ENCODE measurements around the gene MEAK7.

Gene MEAK7

DNA sequence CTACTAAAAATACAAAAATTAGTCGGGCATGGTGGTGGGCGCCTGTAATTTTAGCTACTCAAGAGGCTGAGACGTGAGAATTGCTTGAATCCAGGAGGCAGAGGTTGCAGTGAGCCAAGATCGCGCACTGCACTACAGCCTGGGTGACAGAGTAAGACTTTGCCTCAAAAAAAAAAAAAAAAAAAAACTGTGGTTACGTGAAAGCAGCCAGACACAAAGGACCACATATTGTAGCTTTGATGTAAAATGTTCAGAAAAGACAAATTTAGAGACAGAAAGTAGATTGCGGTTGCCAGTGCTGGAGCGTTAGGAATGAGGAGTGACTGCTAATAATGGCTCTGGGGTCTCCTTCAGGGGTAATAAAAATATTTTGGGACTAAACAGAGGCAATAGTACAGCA is 4.0 kb upstream of the MEAK7 start:
- ATAC-seq (no peak), DNase-seq (peak in 1 of 2 donors; percentile 21)
- Mint-ChIP-seq H3K4me1 (peaks cover 89% of the 10 kb centered on the region), H3K4me3 (peak overlapping the region; percentile 2 to 89), H3K9me3 (no peaks in the 10 kb centered on the region), H3K27ac (peak overlapping the region in 1 of 2 donors; percentile 91), H3K27me3 (no peaks in the 10 kb centered on the region)

DNA sequence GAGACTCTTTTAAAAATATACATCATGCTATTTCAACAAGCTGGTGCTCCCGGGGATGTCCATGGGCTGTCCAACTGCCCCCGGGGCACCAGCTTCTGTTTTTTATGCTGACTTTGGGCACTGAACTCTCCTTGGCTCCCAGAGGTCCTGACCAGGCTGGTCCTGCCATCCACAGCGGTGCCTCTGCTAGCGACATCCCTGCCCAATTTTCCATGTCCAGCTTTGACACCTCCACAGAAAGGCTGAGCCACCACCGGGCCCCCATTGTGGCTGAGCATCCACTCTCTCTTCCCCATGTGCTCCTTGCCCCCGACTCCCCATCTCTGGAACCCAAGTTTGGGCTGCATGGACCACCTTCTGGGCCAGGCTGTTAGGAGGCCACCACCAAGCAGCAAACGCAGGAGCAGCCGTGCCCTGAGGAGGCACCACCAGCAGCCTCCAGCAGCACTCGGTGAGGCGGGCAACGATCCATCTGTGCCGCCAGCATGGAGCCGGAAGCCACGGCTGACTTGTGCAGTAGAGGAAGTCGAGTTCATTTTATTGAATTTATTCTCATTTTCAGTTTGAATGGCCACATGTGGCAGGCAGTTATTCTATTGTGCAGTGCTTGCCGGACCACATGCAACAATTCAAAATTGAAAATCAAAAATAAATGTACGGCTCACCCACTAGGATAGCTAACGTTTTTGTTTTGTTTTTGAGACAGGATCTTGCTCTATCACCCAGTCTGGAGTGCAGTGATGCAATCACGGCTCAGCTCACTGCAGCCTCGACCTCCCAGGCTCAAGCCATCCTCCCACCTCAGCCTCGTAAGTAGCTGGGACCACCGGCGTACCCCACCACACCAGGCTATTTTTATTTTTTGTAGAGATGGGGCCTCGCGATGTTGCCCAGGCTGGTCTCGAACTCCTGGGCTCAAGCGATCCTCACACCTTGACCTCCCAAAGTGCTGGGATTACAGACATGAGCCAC is 2.8 kb upstream of the MEAK7 start:
- no peaks in the 10 kb centered on the region for H3K27me3 Mint-ChIP-seq
- DNase-seq: peak in 1 of 2 donors; percentile 37
- H3K27ac Mint-ChIP-seq: peak overlapping the region in 1 of 2 donors; percentile 91
- H3K4me1 Mint-ChIP-seq: peaks cover 83% of the 10 kb centered on the region
- no peak for ATAC-seq
- H3K9me3 Mint-ChIP-seq: no peaks in the 10 kb centered on the region
- H3K4me3 Mint-ChIP-seq: peak overlapping the region; percentile 64 to 89

DNA sequence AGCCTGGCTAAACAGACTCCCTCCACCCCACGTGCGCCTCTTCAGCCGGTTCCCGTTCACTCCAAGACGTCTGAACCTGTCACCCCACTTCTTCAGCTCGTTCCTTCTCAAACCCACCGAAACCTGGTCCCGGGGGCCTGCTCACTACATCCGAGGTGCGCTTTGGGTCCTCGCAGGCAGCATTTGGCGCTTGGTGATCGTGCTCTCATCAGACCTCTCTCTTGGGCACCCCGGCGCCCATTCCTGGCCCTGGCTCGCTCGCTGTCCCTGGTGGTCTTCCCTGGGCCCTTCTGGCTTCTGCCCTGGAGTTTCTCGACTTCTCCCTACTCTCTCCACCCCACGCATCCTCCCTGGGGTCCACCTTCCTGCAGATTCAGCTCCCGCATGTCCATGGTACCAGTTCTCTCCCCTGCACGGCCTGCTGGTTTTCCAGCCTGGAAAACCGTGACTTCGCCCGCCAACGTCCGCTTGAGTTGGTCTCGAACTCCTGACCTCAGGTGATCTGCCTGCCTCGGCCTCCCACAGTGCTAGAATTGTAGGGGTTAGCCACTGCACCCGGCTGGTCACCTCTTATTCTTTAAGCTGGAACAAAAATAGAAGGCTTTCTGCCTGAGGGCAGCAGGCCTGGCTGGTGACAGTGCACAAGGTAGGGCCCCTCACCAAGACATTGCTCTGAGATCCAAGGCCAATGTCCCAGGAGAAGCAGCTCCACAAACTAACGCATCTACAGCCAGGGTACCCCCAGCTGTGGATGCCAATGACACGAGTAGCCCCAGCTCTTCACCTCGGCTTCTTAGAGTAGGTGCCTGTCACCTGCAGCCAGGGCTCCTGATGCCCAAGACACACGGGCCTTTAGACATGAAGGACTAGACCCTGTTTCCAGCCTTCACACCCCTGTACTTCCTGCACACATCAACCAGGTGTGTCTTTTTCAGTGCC is 1.1 kb upstream of the MEAK7 start:
- H3K4me1 Mint-ChIP-seq: peaks cover 66% of the 10 kb centered on the region
- peak in 1 of 2 donors; percentile 16 for DNase-seq
- no peaks in the 10 kb centered on the region for H3K9me3 Mint-ChIP-seq
- no peaks in the 10 kb centered on the region for H3K27me3 Mint-ChIP-seq
- peak overlapping the region; percentile 95 to 96 for H3K4me3 Mint-ChIP-seq
- no peak for ATAC-seq
- peak overlapping the region; percentile 68 to 97 for H3K27ac Mint-ChIP-seq

- peaks cover 55% of the 10 kb centered on the region for H3K4me1 Mint-ChIP-seq
- ATAC-seq (no peak), DNase-seq (peak in 1 of 2 donors; percentile 23)
- peak overlapping the region; percentile 95 to 96 for H3K4me3 Mint-ChIP-seq
- H3K27ac Mint-ChIP-seq: peak overlapping the region in 1 of 2 donors; percentile 42
- no peaks in the 10 kb centered on the region for H3K9me3 Mint-ChIP-seq
- H3K27me3 Mint-ChIP-seq: no peaks in the 10 kb centered on the region
Observed at GRCh38 chr16:84503751-84504395, 586 bp downstream of the MEAK7 start.

DNA sequence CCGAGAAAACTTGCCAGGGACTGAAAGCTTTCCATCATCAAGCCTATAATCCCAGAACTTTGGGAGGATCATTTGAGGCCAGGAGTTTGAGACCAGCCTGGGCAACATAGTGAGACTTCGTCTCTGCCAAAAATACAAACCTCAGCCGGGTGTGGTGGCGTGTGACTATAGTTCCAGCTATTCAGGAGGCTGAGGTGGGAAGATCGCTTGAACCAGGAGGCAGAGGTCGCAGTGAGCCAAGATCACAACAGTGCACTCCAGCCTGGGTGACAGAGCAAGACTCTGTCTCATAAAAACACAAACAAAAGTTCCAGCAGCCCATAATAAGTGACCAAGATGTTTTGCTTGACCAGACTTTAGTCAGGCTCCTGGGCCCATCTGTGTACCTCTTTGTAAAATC is 1.9 kb downstream of the MEAK7 start:
- H3K9me3 Mint-ChIP-seq: no peaks in the 10 kb centered on the region
- no peaks in the 10 kb centered on the region for H3K27me3 Mint-ChIP-seq
- H3K4me3 Mint-ChIP-seq: no peak overlapping the region
- DNase-seq: no peak
- no peak for ATAC-seq
- peaks cover 42% of the 10 kb centered on the region for H3K4me1 Mint-ChIP-seq
- no peak overlapping the region for H3K27ac Mint-ChIP-seq

- no peak for DNase-seq
- Mint-ChIP-seq H3K27ac (no peak overlapping the region), H3K9me3 (no peaks in the 10 kb centered on the region), H3K27me3 (no peaks in the 10 kb centered on the region), H3K4me3 (no peak overlapping the region), H3K4me1 (peaks cover 37% of the 10 kb centered on the region)
- no peak for ATAC-seq
Observed at GRCh38 chr16:84502075-84502474, 2.4 kb downstream of the MEAK7 start.

DNA sequence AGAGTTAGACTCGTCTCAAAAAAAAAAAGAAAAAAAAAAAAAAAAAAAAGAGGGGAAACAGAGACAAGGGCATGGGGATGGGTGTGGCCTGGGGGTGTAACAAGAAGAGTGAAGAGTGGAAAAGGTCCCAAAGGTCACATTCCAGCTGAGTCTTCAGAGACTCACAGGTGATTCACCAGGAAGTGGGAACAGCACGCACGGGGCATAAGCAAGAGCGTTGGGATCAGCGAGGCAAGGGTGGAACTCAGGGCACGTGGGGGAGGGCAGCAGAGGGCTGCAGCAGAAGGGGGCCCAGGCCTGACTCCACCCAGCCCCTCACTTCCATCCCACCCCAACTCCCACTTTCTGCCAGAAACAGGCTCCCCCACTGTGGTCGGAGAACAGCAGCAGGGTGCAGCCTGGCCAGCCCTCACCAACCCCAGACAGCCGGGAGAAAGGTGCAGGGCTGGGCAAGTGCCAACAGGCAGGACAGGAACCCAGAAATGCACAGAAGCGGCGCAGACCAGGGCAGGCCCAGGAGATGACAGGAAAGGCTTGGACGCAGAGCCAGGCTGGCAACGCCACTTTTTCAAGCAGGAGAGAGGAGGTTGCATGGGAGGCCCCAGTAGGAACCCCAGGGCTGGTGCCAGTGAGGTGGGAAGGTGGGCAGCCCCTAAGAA is 3.3 kb downstream of the MEAK7 start:
- H3K27me3 Mint-ChIP-seq: no peaks in the 10 kb centered on the region
- peaks cover 28% of the 10 kb centered on the region for H3K4me1 Mint-ChIP-seq
- DNase-seq: no peak
- H3K4me3 Mint-ChIP-seq: no peak overlapping the region
- ATAC-seq: no peak
- H3K27ac Mint-ChIP-seq: peak overlapping the region in 1 of 2 donors; percentile 20
- no peaks in the 10 kb centered on the region for H3K9me3 Mint-ChIP-seq

GRCh38 chr16:84500531-84500930 is 3.9 kb downstream of the MEAK7 start:
- H3K27ac Mint-ChIP-seq: peak overlapping the region; percentile 20 to 84
- no peaks in the 10 kb centered on the region for H3K9me3 Mint-ChIP-seq
- no peak for ATAC-seq
- H3K4me1 Mint-ChIP-seq: peaks cover 21% of the 10 kb centered on the region
- no peak for DNase-seq
- H3K4me3 Mint-ChIP-seq: no peak overlapping the region
- no peaks in the 10 kb centered on the region for H3K27me3 Mint-ChIP-seq

DNA sequence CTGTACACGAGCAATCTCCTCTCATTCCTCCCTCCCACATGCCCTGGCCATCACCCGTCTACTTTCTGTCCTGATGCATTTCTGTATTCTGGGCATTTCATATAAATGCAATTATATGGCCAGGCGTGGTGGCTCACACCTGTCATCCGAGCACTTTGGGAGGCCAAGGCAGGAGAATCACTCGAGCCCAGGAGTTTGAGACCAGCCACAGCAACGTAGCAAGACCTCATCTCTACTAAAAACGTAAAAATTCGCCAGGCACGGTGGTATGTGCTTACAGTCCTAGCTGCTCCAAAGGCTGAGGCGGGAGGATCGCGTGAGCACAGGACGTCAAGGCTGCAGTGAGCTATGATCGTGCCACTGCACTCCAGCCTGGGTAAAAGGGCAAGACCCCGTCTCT is 4.8 kb downstream of the MEAK7 start:
- Mint-ChIP-seq H3K27me3 (no peaks in the 10 kb centered on the region), H3K27ac (no peak overlapping the region), H3K9me3 (peaks cover 0 to 1% of the 10 kb centered on the region in 2 donors), H3K4me1 (peaks cover 12% of the 10 kb centered on the region), H3K4me3 (no peak overlapping the region)
- ATAC-seq (no peak), DNase-seq (no peak)

GRCh38 chr16:84498859-84499620 is 5.4 kb downstream of the MEAK7 start:
- Mint-ChIP-seq H3K4me1 (peaks cover 8% of the 10 kb centered on the region), H3K4me3 (no peak overlapping the region), H3K27me3 (no peaks in the 10 kb centered on the region), H3K27ac (no peak overlapping the region), H3K9me3 (peaks cover 0 to 5% of the 10 kb centered on the region in 2 donors)
- ATAC-seq (no peak), DNase-seq (no peak)

GRCh38 chr16:84498223-84498610 is 6.2 kb downstream of the MEAK7 start:
- Mint-ChIP-seq H3K27ac (no peak overlapping the region), H3K27me3 (no peaks in the 10 kb centered on the region), H3K4me1 (no peaks in the 10 kb centered on the region), H3K4me3 (no peak overlapping the region), H3K9me3 (peaks cover 0 to 6% of the 10 kb centered on the region in 2 donors)
- ATAC-seq: no peak
- DNase-seq: no peak

GRCh38 chr16:84497418-84498222 is 6.8 kb downstream of the MEAK7 start:
- DNase-seq: no peak
- Mint-ChIP-seq H3K27ac (no peak overlapping the region), H3K9me3 (peaks cover 0 to 11% of the 10 kb centered on the region in 2 donors), H3K27me3 (no peaks in the 10 kb centered on the region), H3K4me1 (no peaks in the 10 kb centered on the region), H3K4me3 (no peak overlapping the region)
- ATAC-seq: no peak

DNA sequence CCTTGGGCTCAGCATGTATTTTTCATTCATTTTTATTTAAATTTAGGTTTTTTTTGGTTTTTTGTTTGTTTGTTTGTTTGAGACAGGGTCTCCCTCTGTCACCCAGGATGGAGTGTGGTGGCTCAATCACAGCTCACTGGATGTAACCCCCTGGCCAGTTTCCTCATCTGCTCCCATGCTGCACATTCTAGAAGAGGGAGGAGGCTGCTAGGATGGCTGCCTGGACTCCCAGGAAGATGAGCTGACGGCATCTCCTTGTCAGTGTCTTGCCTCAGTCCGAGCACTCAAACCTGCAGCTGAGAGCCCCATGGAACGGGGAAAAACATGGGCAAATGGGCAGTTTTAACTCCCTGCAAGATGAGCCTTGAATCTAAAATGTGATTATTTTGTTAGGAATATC is 7.5 kb downstream of the MEAK7 start:
- DNase-seq (no peak), ATAC-seq (no peak)
- H3K4me1 Mint-ChIP-seq: no peaks in the 10 kb centered on the region
- H3K9me3 Mint-ChIP-seq: peaks cover 0 to 11% of the 10 kb centered on the region in 2 donors
- H3K4me3 Mint-ChIP-seq: no peak overlapping the region
- no peak overlapping the region for H3K27ac Mint-ChIP-seq
- no peaks in the 10 kb centered on the region for H3K27me3 Mint-ChIP-seq

Data from stimulated activated naive CD8-positive, alpha-beta T cell treated with anti-CD3 and anti-CD28 coated beads, Interleukin-15, amount 100 ng/mL, for 72 hours (primary cell).